ENCODE data around the gene NAA16. TPM values are rescaled to one million over a fixed set of nuclear protein-coding genes. Genes with fewer than 3 reads are reported as not detected.

NAA16 gene
- total RNA-seq, 4 donors from 2014 or later = 15.9 to 25.8 (median 18.7) TPM

DNA sequence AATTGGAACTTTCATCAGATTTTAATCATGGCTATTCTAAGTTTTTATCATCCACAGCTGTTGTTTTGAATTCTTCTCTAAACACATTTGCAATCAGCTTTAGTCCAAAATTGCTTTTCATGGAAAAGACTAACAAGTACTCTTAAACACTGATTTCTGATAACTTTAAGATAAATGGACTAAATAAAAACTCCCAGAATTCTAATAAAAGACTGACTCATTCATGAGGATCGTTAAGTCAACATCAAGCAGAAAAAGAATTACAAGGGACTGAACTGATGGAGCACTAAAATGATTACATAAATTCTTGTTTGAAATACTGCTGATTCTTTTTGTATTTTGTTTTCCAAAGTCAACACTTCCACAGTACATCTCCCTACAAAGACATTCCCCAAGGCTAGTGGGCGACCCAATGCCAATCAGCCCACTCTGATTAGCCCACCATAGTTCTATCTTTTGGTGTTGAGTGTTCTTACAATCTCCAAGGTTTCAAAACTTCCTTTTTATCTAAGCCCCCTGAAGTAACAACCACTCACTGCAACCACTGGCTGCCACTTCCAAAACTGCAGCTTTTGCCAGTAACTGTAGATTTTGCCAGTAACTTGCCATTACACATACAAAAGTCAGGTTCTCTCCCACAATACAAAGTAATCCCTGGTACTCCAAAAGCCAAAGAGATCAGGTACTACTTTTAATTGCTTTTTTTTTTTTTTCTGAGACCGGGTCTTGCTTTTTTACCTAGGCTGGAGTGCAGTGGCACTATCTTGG lies 14.0 kb upstream of the NAA16 start:
- H3K4me3 ChIP-seq (ENCODE audit: low read depth, poor library complexity, severe bottlenecking) = no peak overlapping the region
- intact Hi-C loops (cut with DNase I; ENCODE audit: low total_unique reads) = no loop called here
- TF ChIP-seq POLR2A (IDR thresholded peaks at IDR 0.05) = no peak
- TF ChIP-seq CTCF (IDR thresholded peaks at IDR 0.05) = no peak
- 79 to 80% methylated on average over 3 of the region's 3 CpGs for WGBS, 2 donors
- no peak for DNase-seq (ENCODE audit: low spot score in 2 of 2)

DNA sequence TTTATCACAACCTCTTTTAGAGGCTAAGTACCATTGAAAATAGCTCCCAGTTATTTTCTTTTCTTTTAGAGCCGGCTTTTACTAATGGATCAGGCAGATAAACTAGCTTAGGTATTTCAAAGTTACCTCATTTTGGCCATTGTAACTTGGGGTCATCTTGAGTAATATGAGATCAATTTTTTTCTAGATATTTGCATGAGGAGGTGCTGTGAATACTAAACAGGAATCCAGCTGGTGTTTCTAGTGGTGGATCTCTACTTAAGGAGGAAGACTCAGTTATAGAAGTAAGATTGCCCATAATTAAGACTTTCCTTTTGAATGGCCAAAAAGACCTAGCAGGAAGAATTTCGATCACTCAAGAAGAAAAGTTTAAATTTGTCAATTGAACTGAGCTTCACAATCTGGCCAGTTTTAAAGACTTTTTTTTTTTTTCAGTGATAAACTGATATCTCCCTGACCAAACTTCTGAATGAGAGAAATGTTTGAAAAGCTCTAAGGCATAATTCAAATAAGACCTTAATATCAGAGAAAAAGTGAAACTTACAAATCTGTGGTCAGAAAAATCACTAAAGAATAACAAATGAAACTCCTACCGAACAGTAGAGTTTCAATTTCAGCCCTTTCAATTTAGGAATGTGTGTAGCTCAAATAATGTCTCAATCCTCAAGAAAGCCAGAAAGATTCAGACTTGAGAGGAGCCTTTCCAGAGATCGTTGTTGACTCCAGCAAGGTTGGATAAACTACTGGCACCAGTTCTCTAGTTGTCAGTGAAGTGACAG lies 11.6 kb upstream of the NAA16 start:
- H3K4me3 ChIP-seq (ENCODE audit: low read depth, poor library complexity, severe bottlenecking) = no peak overlapping the region
- DNase-seq (ENCODE audit: low spot score in 2 of 2) = no peak
- WGBS, 2 donors = 91 to 93% methylated on average over 4 of the region's 4 CpGs
- no peak for TF ChIP-seq POLR2A (IDR thresholded peaks at IDR 0.05)
- TF ChIP-seq CTCF (IDR thresholded peaks at IDR 0.05) = no peak
- intact Hi-C loops (cut with DNase I; ENCODE audit: low total_unique reads) = no loop called here

- H3K4me3 ChIP-seq (ENCODE audit: low read depth, poor library complexity, severe bottlenecking) = no peak overlapping the region
- no peak for DNase-seq (ENCODE audit: low spot score in 2 of 2)
- intact Hi-C loops (cut with DNase I; ENCODE audit: low total_unique reads) = no loop called here
- no peak for TF ChIP-seq POLR2A (IDR thresholded peaks at IDR 0.05)
- TF ChIP-seq CTCF (IDR thresholded peaks at IDR 0.05) = no peak
- 74 to 84% methylated on average over 3 of the region's 3 CpGs for WGBS, 2 donors
These were observed 8.3 kb upstream of the NAA16 start for GRCh38 chr13:41302743-41303142.

- H3K4me3 ChIP-seq (ENCODE audit: low read depth, poor library complexity, severe bottlenecking) = no peak overlapping the region
- DNase-seq (ENCODE audit: low spot score in 2 of 2) = no peak
- no peak for TF ChIP-seq CTCF (IDR thresholded peaks at IDR 0.05)
- no peak for TF ChIP-seq POLR2A (IDR thresholded peaks at IDR 0.05)
- intact Hi-C loops (cut with DNase I; ENCODE audit: low total_unique reads) = no loop called here
These were observed 6.5 kb upstream of the NAA16 start for GRCh38 chr13:41304551-41304950.

- 64 to 72% methylated on average over 15 of the region's 15 CpGs for WGBS, 2 donors
- H3K4me3 ChIP-seq (ENCODE audit: low read depth, poor library complexity, severe bottlenecking) = no peak overlapping the region
- intact Hi-C loops (cut with DNase I; ENCODE audit: low total_unique reads) = no loop called here
- no peak for TF ChIP-seq POLR2A (IDR thresholded peaks at IDR 0.05)
- no peak for TF ChIP-seq CTCF (IDR thresholded peaks at IDR 0.05)
- no peak for DNase-seq (ENCODE audit: low spot score in 2 of 2)
These were observed 4.6 kb upstream of the NAA16 start for GRCh38 chr13:41306271-41307145.
